DOHH2 (cell line): ENCODE results near the gene HOXA1.

ENCODE experiments used
- H3F3A ChIP-seq: fragments of 200-600 bp; sonication (generic), shearing (Covaris generic); 2 replicates; pipeline ENCODE4 v1.6.0; 2016; ENCODE audit warnings: antibody characterized with exemption, mild to moderate bottlenecking; ENCODE audit not compliant: control insufficient read depth, insufficient read depth
- H3K27ac ChIP-seq: fragments of 200-600 bp; sonication (generic); 2 replicates; pipeline ENCODE4 v1.5.1; 2014; ENCODE audit warnings: low read depth, mild to moderate bottlenecking, low read length, moderate library complexity
- H3K27me3 ChIP-seq: fragments of 200-600 bp; sonication (generic); 2 replicates; pipeline ENCODE4 v1.6.1; 2014; ENCODE audit warnings: mild to moderate bottlenecking, low read length, mixed read lengths; ENCODE audit not compliant: control insufficient read depth
- H3K36me3 ChIP-seq: fragments of 200-600 bp; sonication (generic); 2 replicates; pipeline ENCODE4 v1.6.1; 2014; ENCODE audit warnings: mild to moderate bottlenecking, low read length, moderate library complexity, mixed read lengths; ENCODE audit not compliant: control insufficient read depth
- H3K4me1 ChIP-seq: fragments of 200-600 bp; sonication (generic); 2 replicates; pipeline ENCODE4 v1.6.1; 2014; ENCODE audit warnings: mild to moderate bottlenecking, low read length, mixed read lengths; ENCODE audit not compliant: control insufficient read depth
- H3K4me2 ChIP-seq: fragments of 200-600 bp; sonication (generic); 2 replicates; pipeline ENCODE4 v1.6.0; 2014; ENCODE audit warnings: mild to moderate bottlenecking, low read length, moderate library complexity
- H3K4me3 ChIP-seq: fragments of 200-600 bp; sonication (generic); 2 replicates; pipeline ENCODE4 v1.5.1; 2014; ENCODE audit warnings: mild to moderate bottlenecking, low read length, mixed read lengths
- H3K79me2 ChIP-seq: fragments of 200-600 bp; sonication (generic); 2 replicates; pipeline ENCODE4 v1.6.1; 2014; ENCODE audit warnings: mild to moderate bottlenecking, low read length, mixed read lengths; ENCODE audit not compliant: control insufficient read depth
- H3K9me2 ChIP-seq: fragments of 200-600 bp; sonication (generic); replicated peaks from 2 replicates; pipeline ENCODE4 v1.6.1; 2014; ENCODE audit warnings: mild to moderate bottlenecking, low read length, mixed read lengths; ENCODE audit not compliant: control insufficient read depth
- H3K9me3 ChIP-seq: fragments of 200-600 bp; sonication (generic); 2 replicates; pipeline ENCODE4 v1.6.1; 2014; ENCODE audit warnings: antibody characterized with exemption, low read length, mixed read lengths; ENCODE audit not compliant: control insufficient read depth, insufficient read depth
- H4K20me1 ChIP-seq: fragments of 200-600 bp; sonication (generic); 2 replicates; pipeline ENCODE4 v1.6.0; 2014; ENCODE audit warnings: low read depth, mild to moderate bottlenecking, antibody characterized with exemption, low read length, moderate library complexity; ENCODE audit not compliant: control insufficient read depth, insufficient read depth
- CTCF ChIP-seq: fragments of 200-600 bp; sonication (generic); IDR thresholded peaks from one replicate; pipeline ENCODE4 v1.5.1; 2014; ENCODE audit warnings: antibody characterized with exemption, mild to moderate bottlenecking, low read depth, low read length; ENCODE audit not compliant: poor library complexity, severe bottlenecking
- EZH2phosphoT487 ChIP-seq: fragments of 200-600 bp; sonication (generic); IDR thresholded peaks from 2 replicates; pipeline ENCODE4 v1.6.1; 2017; ENCODE audit warnings: borderline replicate concordance, mild to moderate bottlenecking, antibody characterized with exemption, low read length, moderate library complexity, mixed read lengths

Gene HOXA1

GRCh38 chr7:27104341-27105058 lies 8.7 kb upstream of the HOXA1 start:
- Histone ChIP-seq H3K9me3 (no peaks in the 10 kb centered on the region), H3K4me2 (no peak overlapping the region), H3K4me3 (no peak overlapping the region), H3K4me1 (no peaks in the 10 kb centered on the region), H3K79me2 (no peaks in the 10 kb centered on the region), H3K36me3 (no peaks in the 10 kb centered on the region), H3K27ac (no peak overlapping the region), H3K9me2 (no peaks in the 10 kb centered on the region), H3F3A (peaks cover 4% of the 10 kb centered on the region; the same call in 1 of the 2 replicates), H4K20me1 (no peaks in the 10 kb centered on the region), H3K27me3 (peaks cover 28% of the 10 kb centered on the region)
- TF ChIP-seq CTCF, result no peak
- no peak for TF ChIP-seq EZH2phosphoT487

- H3K36me3 ChIP-seq, result no peaks in the 10 kb centered on the region
- H3K27me3 ChIP-seq, result peaks cover 28% of the 10 kb centered on the region
- H3K27ac ChIP-seq, result no peak overlapping the region
- H3K4me1 ChIP-seq, result no peaks in the 10 kb centered on the region
- no peaks in the 10 kb centered on the region for H3K9me2 ChIP-seq
- H4K20me1 ChIP-seq, result no peaks in the 10 kb centered on the region
- TF ChIP-seq EZH2phosphoT487 (no peak), CTCF (no peak)
- H3K9me3 ChIP-seq, result no peaks in the 10 kb centered on the region
- peaks cover 5% of the 10 kb centered on the region; the same call in 1 of the 2 replicates for H3F3A ChIP-seq
- H3K4me2 ChIP-seq, result no peak overlapping the region
- no peaks in the 10 kb centered on the region for H3K79me2 ChIP-seq
- H3K4me3 ChIP-seq, result no peak overlapping the region
Measured at GRCh38 chr7:27103489-27104226, 7.9 kb upstream of the HOXA1 start.

GRCh38 chr7:27102581-27103442 lies 7.0 kb upstream of the HOXA1 start, which contains the start of gene HOXA2:
HOXA2 (minus strand) TSS chr7:27102683; CDS start chr7:27102500, 183 bp downstream.
- peaks cover 3% of the 10 kb centered on the region; the same call in 1 of the 2 replicates for H3K79me2 ChIP-seq

More at GRCh38 chr7:27102581-27103442, 7.0 kb upstream of the HOXA1 start, which contains the start of gene HOXA2:
- H3F3A ChIP-seq, result peaks cover 5% of the 10 kb centered on the region; the same call in 1 of the 2 replicates
- peaks cover 28% of the 10 kb centered on the region for H3K27me3 ChIP-seq
- H3K4me2 ChIP-seq, result no peak within 1 kb of the TSS
- TF ChIP-seq EZH2phosphoT487 (peak; percentile 84; the same call in 1 of the 2 replicates), CTCF (no peak)
- H3K27ac ChIP-seq, result no peak within 1 kb of the TSS
- H3K4me3 ChIP-seq, result no peak within 1 kb of the TSS
- H3K9me2 ChIP-seq, result no peaks in the 10 kb centered on the region
- no peaks in the 10 kb centered on the region for H4K20me1 ChIP-seq
- H3K36me3 ChIP-seq, result no peaks in the 10 kb centered on the region
- H3K9me3 ChIP-seq, result no peaks in the 10 kb centered on the region
- H3K4me1 ChIP-seq, result no peaks in the 10 kb centered on the region
